ENCODE measurements around the gene FGD3.

DNA sequence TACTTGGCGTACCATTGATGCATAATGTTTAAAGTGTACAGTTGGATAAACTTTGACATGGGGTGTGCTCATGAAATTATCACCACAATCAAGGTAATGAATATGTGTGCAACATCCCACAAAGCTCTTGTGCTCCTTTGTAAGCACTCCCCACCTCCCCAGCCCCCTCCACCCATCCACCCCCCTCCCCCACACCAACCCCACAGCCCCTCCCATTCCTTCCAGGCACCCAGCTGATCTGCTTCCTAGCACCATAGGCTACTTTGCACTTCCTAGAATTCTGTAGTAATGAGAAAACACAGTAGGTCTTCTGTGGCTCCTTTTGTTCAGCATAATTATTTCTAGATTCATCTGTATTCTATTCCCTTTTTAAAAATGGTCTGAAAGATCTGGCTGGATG lies 24.5 kb downstream of the FGD3 start:
- TF ChIP-seq CTCF (IDR thresholded peaks at IDR 0.05) (no peak), POLR2A (IDR thresholded peaks at IDR 0.05) (no peak), POLR2AphosphoS5 (IDR thresholded peaks at IDR 0.05; ENCODE audit: insufficient read depth in 1 of 2, low read depth in 1 of 2) (no peak)

Data from vagina (tissue), 2 donors.